DND-41 (cell line): ENCODE results near the gene EMCN.

Experiments used
- EZH2 ChIP-seq: IDR thresholded peaks from 3 replicates; pipeline ENCODE4 v1.6.1; 2012; ENCODE audit warnings: borderline replicate concordance, low read depth, mild to moderate bottlenecking, moderate library complexity, low read length, inconsistent platforms; ENCODE audit not compliant: severe bottlenecking
- TF ChIP-seq, protein P1 (sequence below): IDR thresholded peaks from 2 replicates; pipeline ENCODE4 v1.5.1; 2012; ENCODE audit warnings: borderline replicate concordance, low read length, moderate library complexity, mild to moderate bottlenecking; ENCODE audit not compliant: poor library complexity, severe bottlenecking; ENCODE audit errors: extremely low read depth

DNA sequence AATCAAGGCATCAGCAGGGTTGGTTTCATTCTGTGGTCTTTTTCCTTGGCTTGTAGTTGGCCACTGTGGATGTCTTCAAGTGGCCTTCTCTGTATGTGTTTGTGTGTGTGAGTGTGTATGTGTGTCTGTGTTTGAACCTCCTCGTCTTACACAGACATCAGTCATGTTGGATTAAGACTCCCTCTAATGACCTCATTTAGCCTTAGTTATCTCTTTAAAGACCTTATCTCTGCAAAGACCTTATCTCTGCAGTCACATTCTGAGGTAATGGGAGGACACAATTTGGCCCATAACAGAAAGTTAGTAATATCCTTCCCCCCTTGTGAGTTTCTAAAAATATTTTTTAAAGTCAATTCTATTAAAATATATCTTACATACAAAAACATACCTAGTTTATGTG, 126.7 kb downstream of the EMCN start:
- no peak for TF ChIP-seq EZH2
- TF ChIP-seq, protein P1, sequence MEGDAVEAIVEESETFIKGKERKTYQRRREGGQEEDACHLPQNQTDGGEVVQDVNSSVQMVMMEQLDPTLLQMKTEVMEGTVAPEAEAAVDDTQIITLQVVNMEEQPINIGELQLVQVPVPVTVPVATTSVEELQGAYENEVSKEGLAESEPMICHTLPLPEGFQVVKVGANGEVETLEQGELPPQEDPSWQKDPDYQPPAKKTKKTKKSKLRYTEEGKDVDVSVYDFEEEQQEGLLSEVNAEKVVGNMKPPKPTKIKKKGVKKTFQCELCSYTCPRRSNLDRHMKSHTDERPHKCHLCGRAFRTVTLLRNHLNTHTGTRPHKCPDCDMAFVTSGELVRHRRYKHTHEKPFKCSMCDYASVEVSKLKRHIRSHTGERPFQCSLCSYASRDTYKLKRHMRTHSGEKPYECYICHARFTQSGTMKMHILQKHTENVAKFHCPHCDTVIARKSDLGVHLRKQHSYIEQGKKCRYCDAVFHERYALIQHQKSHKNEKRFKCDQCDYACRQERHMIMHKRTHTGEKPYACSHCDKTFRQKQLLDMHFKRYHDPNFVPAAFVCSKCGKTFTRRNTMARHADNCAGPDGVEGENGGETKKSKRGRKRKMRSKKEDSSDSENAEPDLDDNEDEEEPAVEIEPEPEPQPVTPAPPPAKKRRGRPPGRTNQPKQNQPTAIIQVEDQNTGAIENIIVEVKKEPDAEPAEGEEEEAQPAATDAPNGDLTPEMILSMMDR, result no peak
